Stimulated activated naive CD4-positive, alpha-beta T cell treated with Interleukin-2 at 50 U/mL for 16 hours (primary cell): ENCODE results near the gene PARVB.

Experiments
- DNase-seq: peaks from one replicate; lab custom pipeline; 2025; lab: John Stamatoyannopoulos, UW

The PARVB gene

DNA sequence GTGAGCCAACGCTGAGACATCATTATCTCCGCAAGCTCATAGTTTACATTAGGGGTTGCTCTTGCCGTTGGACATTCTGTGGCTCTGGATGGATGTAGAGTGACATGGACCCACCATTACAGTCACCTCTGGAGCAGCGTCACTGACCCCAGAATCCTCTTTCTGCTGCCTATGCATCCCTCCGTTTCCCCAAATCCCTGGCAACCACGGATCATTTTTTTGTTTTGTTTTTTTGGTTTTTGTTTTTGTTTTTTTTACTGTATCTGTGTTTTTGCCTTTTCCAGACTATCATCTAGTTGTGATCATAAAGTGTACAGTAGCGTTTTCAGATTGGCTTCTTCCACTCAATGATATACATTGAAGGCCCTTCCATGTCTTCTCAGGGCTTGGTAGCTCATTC lies 4.0 kb downstream of the PARVB start:
- DNase-seq: no peak

DNA sequence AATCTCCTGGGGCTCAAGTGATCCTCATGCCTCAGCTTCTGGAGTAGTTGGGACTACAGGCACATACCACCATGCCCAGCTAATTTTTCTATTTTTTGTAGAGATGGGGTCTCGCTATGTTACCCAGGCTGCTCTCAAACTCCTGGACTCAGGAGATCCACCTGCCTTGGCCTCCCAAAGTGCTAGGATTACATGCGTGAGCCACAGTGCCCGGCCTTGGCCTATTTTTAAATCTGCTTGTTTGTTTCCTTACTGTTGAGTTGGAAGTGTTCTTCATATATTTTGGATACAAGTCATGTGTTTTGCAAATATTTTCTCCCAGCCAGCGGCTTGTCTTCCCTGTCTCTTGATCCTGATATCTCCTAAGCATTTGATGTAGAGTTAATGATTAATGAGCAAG lies 5.0 kb downstream of the PARVB start:
- no peak for DNase-seq

DNA sequence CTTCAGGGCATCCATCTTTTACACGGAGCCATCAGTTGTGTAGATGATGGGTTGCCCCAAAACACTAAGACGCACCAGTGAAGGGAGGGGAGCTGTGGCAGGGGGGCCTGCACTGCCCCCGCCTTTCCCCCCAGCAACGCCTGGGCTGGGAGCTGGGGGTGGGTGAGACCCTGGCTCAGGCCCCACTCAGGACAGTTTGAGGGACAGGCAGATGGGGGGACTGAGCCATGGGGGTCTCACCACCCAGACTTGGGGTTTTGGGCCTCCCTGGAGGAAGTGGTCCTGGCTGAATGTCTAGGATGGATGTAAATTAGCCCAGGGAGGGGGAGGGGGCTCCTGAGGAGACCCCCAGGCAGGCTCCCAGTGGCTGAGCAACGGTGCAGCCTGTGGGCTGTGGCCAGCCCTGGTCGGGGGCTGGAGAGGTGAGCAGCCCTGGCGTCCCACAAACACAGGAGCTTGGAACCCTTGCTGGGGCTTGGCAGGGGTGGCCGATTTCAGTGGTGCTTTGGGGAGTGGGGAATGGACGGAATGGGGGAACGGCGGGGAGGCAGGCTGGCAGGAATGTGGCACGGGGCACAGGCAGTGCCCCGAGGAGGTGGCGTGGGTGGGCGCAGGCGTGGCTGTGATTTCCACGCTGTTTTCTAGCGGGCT lies 6.1 kb downstream of the PARVB start:
- no peak for DNase-seq

- DNase-seq: no peak
Measured at GRCh38 chr22:44030702-44031082, 6.6 kb downstream of the PARVB start.

- no peak for DNase-seq
Measured at GRCh38 chr22:44031158-44031952, 7.3 kb downstream of the PARVB start.

DNA sequence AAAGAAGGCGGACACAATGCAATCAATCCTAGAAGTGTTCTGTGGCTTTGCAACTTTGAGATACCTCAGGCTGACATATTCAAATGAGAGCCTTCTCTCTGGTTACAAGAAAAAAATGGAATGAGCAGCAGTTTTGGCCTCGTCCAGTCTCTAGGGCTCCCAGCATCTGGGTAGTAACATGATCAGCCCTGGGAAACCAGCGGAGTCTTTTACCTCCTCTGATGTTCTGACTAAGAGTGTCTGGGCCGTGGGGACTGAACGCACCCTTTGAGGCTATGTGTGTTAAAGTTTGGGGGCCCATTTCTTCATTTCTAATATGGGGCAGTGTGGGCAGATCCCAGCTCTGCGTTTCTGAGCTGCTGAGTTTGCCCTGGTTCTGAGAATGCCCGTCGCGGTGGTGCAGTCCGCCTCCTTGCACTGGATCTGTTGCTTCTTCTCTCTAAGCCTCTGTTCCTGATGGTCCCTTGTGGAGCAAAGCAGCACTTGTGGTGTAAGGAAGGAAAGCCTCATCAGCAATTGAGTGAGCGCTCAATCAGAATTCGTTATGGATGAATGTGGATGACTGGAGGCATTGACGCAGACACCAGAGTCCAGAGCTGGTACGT lies 8.1 kb downstream of the PARVB start:
- DNase-seq: no peak

GRCh38 chr22:44033287-44033686 lies 9.2 kb downstream of the PARVB start:
- DNase-seq: no peak

DNA sequence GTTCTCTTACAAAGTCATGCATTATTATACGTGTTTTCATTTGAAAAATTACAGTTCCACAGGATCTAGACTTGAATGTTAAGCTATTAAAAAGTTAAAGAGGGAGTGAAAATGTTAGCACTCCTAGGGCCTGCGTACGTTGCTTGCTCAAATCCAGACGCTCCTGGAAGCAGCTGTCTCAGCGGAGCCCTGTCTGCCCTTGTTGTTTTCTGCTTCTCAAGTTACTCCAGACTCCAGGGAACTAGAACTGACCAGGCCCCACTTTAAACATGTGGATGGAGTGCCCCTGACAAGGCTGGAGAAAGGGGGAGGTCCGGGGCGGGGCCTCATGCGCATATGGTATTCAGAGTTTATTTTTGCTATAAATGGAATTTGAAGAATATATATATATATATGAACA lies 9.6 kb downstream of the PARVB start:
- no peak for DNase-seq

GRCh38 chr22:44037519-44038375 lies 13.6 kb downstream of the PARVB start:
- no peak for DNase-seq

- no peak for DNase-seq
Measured at GRCh38 chr22:44039566-44040171, 15.6 kb downstream of the PARVB start.

DNA sequence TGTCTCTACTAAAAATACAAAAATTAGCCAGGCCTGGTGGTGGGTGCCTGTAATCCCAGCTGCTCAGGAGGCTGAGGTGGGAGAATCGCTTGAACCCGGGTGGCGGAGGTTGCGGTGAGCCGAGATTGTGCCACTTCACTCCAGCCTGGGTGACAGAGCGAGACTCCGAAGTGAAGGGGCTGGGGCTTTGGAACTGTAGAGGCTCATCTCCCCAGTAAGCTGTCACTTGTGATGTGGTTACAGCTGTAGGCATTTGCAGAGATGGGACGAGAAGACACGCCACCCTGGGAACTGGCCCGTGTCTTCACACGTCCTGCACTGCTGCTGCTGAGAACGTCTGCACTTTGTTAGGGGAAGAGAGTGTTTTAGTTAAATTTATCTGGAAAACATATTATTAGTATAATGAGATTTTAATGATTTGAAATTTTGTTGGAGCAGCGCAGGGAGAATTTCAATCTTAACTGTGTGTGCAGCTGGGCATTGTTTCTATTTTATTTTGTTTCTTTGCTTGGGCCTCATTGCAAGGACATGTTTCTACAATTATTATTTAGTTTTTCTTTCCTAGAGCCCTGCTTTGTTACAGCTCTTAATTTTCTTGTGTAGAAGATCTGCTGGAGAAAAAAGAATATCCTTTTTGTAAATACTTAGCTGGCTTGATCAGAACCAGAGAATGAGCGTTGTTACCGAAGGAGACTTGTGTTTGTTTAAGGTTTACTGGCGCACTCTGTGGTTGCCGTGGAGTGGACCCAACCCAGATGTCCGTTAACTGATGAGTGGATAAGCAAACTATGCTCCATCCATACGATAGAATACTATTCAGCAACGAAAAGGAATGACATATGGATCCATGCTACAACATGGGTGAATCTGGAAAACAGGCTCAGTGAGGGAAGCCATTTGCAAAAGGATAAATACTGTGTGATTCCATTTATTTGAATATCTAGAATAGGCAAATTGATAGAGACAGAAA lies 18.4 kb downstream of the PARVB start:
- no peak for DNase-seq

DNA sequence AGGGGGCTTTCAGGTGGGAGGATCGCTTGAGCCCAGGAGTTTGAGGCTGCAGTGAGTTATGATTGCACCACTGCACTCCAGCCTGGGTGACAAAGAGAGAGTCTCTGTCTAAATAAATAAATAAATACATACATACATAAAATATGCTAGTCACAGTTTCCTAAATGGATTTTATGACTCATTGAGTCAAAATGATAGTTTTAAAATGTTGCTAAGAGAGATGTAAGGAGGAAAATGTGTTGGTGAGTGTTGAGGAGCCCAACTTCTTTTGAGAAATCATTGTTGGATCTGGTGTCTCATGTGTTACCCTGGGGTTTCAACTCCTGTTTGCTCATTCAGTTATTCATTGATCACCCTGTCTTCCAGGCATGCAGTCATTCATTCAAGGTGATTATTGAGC lies 21.0 kb downstream of the PARVB start:
- no peak for DNase-seq

DNA sequence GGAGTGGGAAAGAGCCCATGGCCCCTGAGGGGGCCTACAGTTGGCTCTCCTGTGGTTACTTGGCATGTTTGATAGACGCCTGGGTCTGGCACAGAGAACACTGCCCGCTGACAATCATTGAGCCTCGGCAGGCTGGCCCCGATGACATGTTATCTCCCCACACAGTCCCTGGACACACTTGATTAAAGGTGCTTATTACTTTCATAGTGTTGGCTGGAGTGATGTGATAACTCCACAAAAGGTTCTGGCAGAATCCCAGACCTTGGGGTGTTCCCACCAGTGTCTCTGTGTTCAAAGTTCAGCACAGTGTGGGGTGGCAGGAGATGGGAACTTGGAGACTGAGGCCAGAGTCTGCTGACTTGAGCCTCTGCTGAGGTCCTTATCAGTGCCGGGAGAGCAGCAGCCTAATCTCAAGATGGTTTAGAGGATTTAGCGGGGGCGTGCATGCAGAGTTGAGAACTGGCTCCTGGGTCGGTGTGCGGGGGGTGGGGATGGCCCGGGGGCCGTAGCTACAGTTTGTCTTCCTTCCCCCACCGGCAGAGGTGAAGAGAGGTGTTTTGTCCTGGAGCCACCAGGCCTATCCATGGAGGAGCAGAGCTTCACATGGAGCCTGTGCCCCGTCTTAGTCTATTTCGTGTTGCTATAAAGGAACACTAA lies 22.5 kb downstream of the PARVB start:
- DNase-seq: no peak

GRCh38 chr22:44047891-44048301 lies 23.8 kb downstream of the PARVB start:
- DNase-seq: no peak

- no peak for DNase-seq
Measured at GRCh38 chr22:44049486-44050231, 25.6 kb downstream of the PARVB start.

- DNase-seq: no peak
Measured at GRCh38 chr22:44050766-44051355, 26.8 kb downstream of the PARVB start.

DNA sequence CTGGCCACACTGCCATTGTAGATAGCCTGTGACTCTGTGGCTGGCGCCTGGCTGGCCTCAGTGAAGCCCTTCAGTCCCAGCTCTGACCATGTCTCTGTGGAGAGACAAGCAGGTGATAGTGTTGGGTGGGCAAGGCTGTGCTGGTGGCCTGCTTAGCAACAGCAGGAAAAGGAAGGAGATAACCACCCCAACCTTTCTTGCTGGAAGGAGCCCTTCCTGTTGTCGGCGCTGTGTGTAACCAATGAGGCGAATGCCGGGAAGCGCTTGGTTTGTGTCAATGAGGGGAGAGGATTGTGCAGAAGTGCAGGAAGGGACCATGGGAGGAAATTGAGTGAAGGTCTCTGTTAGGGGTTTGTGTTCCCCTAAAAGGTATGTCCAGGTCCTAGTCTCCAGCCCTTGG lies 27.3 kb downstream of the PARVB start:
- no peak for DNase-seq

- no peak for DNase-seq
Measured at GRCh38 chr22:44051961-44052360, 27.9 kb downstream of the PARVB start.

DNA sequence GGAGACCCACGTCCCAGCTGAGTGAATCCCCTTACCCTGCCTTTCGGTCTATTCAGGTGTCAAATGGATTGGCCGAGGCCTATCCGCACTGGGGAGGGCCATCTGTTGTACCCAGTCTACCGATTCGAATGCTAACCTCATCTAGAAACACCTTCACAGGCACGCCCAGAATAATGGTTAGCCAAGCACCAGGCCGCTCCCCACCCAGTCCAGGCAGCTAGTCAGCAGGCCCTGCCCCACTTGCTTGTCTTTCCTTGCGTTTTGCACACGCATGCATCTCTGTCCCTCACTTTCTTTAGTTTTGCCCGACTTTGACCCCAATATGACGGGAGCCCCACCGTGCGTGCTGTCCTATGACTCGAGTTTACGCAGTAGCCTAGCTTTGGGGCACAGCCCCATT lies 31.7 kb downstream of the PARVB start:
- DNase-seq: no peak
